GM19438 (cell line): ENCODE results near the gene ODAD2.

Source experiments
- ATAC-seq: cut with Tn5 transposase; IDR thresholded peaks from one replicate; pipeline ENCODE4 v1.9.1; 2021; ENCODE audit warnings: low read depth; ENCODE audit not compliant: unreplicated experiment

Gene ODAD2

DNA sequence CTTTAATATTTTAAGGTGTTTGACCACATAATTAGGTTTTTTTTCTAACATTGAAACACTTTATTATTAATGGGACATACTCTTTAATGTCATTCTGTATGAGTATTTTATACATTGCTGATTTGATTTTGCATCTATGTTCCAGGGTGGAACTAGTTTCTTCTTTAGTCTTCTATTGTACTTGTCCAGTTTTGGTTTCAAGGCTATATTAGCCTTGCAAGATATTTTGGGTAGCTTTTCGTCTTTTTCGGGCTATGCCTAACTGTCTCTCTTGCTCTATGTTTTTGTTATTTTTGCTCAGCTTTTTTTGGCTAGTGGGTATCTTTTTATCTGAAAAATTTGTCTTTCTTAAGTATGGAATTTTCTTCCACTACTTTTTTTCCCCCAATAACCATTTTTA lies 214.6 kb downstream of the ODAD2 start:
- no peak for ATAC-seq

DNA sequence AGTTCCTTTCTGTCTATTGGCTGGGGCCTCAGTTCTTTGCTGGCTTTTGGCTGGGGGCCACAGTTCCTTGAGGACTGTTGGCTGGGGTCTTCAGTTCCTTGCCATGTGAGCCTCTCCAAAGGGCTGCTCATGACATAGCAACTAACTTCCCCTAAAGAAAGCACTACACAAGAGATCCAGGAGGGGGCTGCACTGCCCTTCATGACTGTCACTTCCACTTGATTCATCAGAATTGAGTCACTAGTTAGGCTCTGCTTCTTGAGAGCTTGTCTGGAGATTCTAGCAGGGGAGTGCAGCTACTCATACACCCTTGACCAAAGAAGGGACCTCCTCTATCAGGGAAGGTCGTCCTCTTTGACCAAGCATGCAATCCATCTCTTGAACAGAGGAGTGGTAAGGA lies 215.2 kb downstream of the ODAD2 start:
- ATAC-seq: no peak

DNA sequence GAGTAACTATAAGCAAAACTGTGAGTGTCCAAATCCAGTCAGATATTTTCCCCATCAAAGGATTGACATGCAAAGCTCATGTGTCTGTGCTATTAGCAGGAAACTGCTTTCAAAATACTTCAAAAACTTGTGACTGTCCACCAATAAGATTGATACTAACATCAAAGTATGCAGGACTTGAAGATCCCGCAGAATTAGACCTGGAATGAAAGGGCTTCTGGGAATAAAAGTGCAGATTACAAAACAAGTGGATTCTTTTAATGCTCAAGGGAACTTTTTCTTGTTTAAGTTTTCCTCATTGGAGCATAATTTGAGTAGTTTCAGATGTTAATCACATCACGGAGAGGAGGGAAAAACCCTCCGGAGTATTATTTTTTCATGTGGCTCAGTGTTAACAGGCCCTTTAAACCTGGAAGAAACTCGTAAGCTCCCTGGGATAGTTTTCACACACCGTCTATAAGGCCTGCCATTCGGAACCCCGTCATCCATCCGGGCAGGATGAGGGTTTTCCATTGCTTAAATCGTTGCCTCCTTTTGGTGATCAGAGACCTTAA lies 219.3 kb downstream of the ODAD2 start:
- ATAC-seq: no peak

DNA sequence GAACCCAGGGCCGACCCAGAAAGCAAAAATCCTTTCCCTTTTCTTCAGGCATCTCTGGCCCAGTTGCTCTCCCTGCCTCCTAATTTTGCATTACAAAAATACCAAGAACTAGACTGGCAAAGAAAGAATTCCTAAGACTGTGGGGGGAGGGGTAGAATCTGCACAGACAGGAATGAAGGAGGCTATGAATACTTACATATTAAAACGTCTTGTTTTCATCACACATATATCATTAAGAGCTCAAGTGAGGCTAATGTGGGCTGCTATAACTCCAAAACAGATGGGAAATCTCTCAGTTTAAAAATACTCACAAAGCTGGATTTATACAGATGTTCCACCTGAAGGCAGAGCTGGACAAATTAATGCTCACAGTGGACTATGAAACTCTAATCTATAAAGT lies 224.0 kb downstream of the ODAD2 start:
- ATAC-seq: no peak

DNA sequence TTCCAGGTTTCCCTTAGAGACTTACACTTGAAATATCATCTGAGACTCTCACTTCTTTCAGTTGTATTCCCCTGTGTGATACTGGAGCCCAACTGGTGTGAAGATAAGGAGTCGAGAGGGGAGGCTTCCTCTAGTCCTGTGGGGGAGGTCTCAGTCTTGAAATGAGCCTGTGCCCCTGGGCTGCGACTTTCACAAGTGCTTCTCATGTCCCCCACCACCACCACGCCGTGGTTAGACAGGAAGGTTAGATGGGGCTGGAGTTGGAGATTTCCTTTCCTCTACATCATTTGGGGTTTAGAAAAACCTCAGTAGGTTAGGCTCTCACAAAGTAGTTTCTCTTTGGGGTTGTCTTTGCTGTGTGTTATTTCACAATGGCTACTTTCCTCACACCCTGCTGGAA lies 227.6 kb downstream of the ODAD2 start:
- no peak for ATAC-seq

DNA sequence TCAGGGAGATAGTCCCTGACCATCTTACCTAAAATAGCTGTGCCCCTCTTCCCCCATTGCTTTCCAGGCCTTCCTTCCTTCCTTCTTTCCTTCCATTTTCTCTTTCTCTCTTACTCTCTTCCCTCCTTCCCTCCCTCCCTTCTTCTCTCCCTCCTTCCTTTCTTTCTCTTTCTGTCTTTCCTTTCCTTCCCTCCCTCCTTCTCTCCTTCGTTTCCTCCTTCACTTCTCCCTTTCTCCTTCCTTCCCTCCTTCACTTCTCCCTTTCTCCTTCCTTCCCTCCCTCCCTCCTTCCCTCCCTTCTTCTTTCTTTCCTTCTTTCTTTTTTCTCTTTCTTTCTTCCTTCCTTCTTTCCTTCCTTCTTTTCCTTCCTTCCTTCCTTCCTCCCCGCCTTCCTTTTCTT lies 228.7 kb downstream of the ODAD2 start:
- no peak for ATAC-seq
